Measurements from ENCODE around the gene LRMDA.

Gene LRMDA

GRCh38 chr10:76082956-76083355, 651.5 kb downstream of the LRMDA start:
- in situ Hi-C loops (cut with MboI; ENCODE audit: low sequenced_read_pairs) = no loop called here

DNA sequence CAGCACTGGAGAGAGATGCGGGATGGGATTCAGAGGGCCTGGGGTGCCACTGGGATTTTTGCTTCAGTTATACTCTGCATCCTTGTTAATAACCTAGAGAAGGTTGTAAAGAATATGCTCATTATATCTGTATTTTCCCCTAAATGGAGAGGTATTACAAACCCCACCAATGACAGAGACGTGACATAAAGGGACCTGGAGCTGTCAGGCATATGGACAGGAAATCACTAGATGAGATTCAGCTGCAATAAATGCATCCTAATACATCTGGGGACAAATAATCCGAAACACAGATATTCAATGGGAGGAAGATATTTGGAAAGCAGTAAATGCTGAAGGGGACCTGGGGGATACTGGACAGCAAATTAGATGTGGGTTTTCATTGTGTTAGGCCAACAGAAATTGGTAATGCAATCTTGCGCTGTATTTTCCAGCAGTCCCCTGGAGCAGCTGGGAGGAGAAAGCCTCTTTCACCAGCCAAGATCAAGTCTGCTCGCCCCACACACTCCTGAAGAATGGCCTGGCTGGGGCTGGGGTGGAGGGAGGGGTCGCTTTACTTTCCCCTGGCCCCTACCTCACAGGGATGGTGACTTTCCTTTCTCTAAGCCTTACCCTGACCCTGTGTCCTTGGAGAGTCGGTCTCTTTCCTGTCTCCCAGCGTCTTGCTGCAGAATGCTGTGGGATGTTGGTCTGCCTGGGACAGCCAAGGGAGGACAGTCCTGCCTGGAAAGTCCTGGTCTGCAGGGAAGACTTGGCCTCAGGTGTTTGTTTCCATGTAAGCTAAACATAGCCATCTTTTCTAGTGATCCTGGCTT, 653.8 kb downstream of the LRMDA start:
- in situ Hi-C loops (cut with MboI; ENCODE audit: low sequenced_read_pairs) = no loop called here

DNA sequence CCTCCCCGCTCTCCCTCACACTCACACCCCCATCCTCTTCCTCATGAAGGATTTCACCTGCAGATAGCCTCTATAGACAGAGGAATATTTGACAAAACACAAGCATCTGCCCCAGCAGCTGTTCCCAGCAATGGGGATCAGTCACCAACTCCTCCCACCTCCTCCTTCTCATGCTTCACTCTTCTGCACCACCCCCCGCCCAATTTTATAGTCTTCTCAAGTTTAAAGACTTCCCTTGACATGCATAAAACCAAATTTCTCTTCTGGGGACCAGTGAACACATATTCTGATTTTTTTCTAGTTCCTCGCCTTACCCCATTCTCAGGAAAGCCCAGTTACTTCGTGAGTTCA, 654.4 kb downstream of the LRMDA start:
- in situ Hi-C loops (cut with MboI; ENCODE audit: low sequenced_read_pairs) = no loop called here

DNA sequence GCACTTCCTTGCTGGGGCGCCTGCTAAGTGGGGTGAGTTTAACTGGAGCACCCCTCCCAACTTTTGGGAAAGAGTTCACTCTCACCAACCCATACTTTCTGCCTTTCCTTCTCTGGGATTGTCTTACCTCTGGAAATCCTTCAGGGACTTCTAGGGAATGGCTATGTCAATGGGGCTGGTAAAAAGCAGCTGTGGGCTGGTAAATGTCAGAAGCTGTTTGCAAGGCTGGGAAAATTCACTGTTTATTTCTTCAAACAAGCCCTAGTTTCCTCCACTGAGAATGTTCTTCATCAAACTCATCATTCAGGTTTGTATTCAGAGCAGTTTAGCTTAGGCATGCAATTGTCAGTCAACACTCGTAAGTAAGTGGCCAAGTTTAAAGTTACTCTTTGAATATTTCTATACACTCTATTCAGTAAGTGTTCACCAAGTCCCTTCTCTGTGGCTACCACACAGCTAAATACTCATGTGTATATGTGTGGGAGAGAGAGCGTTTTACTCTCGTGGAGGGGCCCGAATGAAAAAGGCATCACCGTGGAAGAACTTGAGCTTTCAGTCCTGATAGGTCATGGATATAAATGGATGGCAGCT, 654.8 kb downstream of the LRMDA start:
- in situ Hi-C loops (cut with MboI; ENCODE audit: low sequenced_read_pairs) = no loop called here

- in situ Hi-C loops (cut with MboI; ENCODE audit: low sequenced_read_pairs) = no loop called here
Measured at GRCh38 chr10:76086761-76087639, 655.6 kb downstream of the LRMDA start.

DNA sequence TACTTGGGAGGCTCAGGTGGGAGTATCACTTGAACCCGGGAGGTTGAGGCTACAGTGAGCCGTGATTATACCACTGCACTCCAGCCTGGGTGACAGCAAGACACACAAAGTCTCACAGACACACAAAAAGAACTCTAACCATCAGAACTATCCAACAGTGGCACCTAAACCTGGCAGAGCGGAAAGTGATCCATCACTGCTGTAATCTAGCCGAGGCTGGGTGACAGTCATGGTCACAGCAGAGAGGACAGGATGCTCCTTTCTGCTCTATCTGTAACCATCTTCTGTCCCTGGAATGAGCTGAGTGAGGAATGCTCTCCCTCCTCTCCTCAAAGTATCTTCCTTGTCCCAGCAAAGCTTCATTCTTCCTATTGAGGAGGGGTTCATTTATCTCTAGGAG, 656.6 kb downstream of the LRMDA start:
- in situ Hi-C loops (cut with MboI; ENCODE audit: low sequenced_read_pairs) = no loop called here

GRCh38 chr10:76088980-76089379, 657.6 kb downstream of the LRMDA start:
- in situ Hi-C loops (cut with MboI; ENCODE audit: low sequenced_read_pairs) = no loop called here

- in situ Hi-C loops (cut with MboI; ENCODE audit: low sequenced_read_pairs) = no loop called here
Measured at GRCh38 chr10:76089556-76090180, 658.2 kb downstream of the LRMDA start.

GRCh38 chr10:76091926-76092325, 660.5 kb downstream of the LRMDA start:
- in situ Hi-C loops (cut with MboI; ENCODE audit: low sequenced_read_pairs) = no loop called here

GRCh38 chr10:76106611-76107010, 675.2 kb downstream of the LRMDA start:
- in situ Hi-C loops (cut with MboI; ENCODE audit: low sequenced_read_pairs) = no loop called here

GRCh38 chr10:76108563-76109359, 677.3 kb downstream of the LRMDA start:
- in situ Hi-C loops (cut with MboI; ENCODE audit: low sequenced_read_pairs) = no loop called here

DNA sequence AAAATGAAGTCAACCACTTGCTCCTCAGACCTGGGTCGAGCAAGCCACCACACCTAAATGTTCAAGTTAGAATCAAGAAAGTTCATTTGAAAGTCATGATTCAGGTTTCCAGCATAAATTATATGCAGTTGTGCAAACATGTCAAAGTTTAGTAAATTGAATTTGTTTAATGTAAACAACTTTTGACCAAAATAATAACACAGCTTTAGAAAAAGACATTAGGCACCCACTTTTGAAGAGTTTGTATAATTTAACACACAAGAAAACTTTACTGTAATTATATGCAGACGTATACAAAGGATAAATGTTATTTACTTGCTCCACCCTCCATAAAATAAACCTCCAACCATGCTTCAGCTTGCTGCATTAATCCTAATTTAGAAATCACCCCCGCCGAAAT, 680.0 kb downstream of the LRMDA start:
- in situ Hi-C loops (cut with MboI; ENCODE audit: low sequenced_read_pairs) = no loop called here

GRCh38 chr10:76111986-76112825, 680.8 kb downstream of the LRMDA start:
- in situ Hi-C loops (cut with MboI; ENCODE audit: low sequenced_read_pairs) = no loop called here

- in situ Hi-C loops (cut with MboI; ENCODE audit: low sequenced_read_pairs) = no loop called here
Measured at GRCh38 chr10:76112826-76113150, 681.4 kb downstream of the LRMDA start.

DNA sequence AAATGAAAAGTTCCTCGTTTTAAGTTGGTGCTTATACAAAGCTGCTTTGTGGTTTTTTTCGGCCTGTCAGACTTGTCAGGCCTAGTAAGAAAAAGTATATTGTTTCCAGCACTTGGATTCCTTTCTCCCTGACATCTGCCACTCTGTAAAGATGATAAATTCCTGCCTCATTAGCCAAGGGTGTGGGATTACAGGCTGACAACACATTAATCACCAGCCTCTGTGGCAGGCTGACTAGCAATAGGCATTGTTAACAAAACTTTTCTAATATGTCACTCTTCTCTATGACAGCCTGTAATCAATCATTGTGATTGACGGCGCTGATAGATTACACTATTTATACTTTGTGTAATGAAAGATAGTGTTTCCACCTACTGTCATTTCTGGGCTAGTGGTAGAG, 682.5 kb downstream of the LRMDA start:
- in situ Hi-C loops (cut with MboI; ENCODE audit: low sequenced_read_pairs) = no loop called here

DNA sequence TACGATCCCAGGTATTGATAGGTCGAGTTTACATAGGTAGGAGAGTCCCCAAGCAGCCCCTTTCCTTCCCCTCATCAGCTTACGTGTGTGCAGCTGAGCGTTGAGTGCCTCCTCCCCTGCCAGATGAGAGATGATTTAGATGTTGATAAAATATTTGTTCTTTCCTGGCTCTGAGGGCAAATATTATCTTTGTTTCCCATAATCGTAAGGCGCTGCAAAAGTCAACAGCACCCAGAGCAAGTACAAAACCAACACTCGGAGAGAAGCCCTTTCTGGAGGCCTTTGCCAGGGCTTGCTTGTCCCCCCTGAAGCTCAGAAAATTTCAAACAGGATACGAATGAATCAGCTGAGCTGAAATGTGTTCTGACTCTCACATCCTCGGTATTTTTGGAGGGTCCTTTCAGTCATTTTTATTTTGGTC, 683.2 kb downstream of the LRMDA start:
- in situ Hi-C loops (cut with MboI; ENCODE audit: low sequenced_read_pairs) = no loop called here

DNA sequence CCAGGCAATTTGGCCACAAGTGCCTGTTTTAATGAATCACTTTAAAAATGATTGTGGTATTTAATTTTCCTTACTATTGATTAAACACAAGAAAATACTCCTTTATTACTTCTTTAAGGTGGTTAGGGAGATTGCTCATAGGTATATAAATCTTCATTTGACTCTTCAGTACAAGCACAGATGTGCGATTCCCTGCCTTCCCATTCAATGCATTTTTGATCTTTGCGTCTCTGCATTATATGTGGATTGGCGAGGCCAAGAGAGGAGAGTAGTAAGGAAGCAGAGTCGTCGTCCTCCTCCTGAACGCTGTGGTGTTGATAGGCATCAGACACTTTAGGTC, 683.7 kb downstream of the LRMDA start:
- in situ Hi-C loops (cut with MboI; ENCODE audit: low sequenced_read_pairs) = no loop called here

- in situ Hi-C loops (cut with MboI; ENCODE audit: low sequenced_read_pairs) = no loop called here
Measured at GRCh38 chr10:76115471-76116155, 684.2 kb downstream of the LRMDA start.

- in situ Hi-C loops (cut with MboI; ENCODE audit: low sequenced_read_pairs) = no loop called here
Measured at GRCh38 chr10:76116523-76116922, 685.1 kb downstream of the LRMDA start.

All from HL-60/S4 treated with retinoic acid at 250 ng/mL for 4 days and 3 days (cell line).